ENCODE results near the gene FKTN. TPM values are rescaled to one million over a fixed set of nuclear protein-coding genes. Genes with fewer than 3 reads are reported as not detected.

The FKTN gene
- total and polyA plus RNA-seq, 2 donors (not counting 1 experiment from before 2014, with no cell fraction given), result 5.3 to 16.2 TPM

GRCh38 chr9:105670315-105670714 is 112.4 kb downstream of the FKTN start:
- Mint-ChIP-seq H3K27ac (no peak overlapping the region), H3K4me3 (no peak overlapping the region), H3K27me3 (no peaks in the 10 kb centered on the region), H3K9me3 (ENCODE audit: insufficient read depth) (peaks cover 1% of the 10 kb centered on the region), H3K4me1 (peaks cover 14% of the 10 kb centered on the region)
- Histone ChIP-seq H4K20me1 (ENCODE audit: control insufficient read depth, insufficient read depth, low read length, poor library complexity, severe bottlenecking) (no peaks in the 10 kb centered on the region), H3K4me3 (ENCODE audit: control extremely low read depth in 1 of 5, extremely low read depth in 1 of 5, insufficient read depth in 1 of 5, low read depth in 2 of 5, low read length in 4 of 5) (no peak overlapping the region), H3K79me2 (ENCODE audit: control insufficient read depth, insufficient read depth, low read length) (no peaks in the 10 kb centered on the region), H3K9me3 (ENCODE audit: control extremely low read depth in 1 of 3, control insufficient read depth in 2 of 3, insufficient read depth in 1 of 3, low read length in 2 of 3) (peaks cover 0 to 13% (median 4%) of the 10 kb centered on the region in 3 donors), H3K36me3 (replicated peaks in 1 of 2; ENCODE audit: control extremely low read depth in 1 of 2, control insufficient read depth in 1 of 2, extremely low read depth in 1 of 2, insufficient read depth in 2 of 2, low read length in 1 of 2) (no peaks in the 10 kb centered on the region), H3K27me3 (replicated peaks in 1 of 4; ENCODE audit: control extremely low read depth in 1 of 4, control insufficient read depth in 3 of 4, insufficient read depth in 4 of 4, low read length in 3 of 4) (no peaks in the 10 kb centered on the region), H2AFZ (ENCODE audit: insufficient read depth, low read depth, low read length, poor library complexity, severe bottlenecking) (no peak overlapping the region), H3K9ac (ENCODE audit: low read length) (no peak overlapping the region), H3K4me1 (ENCODE audit: control insufficient read depth in 2 of 2, insufficient read depth in 2 of 2, low read length in 2 of 2) (peaks cover 12 to 16% of the 10 kb centered on the region in 2 donors), H3K4me2 (replicated peaks; ENCODE audit: low read depth, low read length, poor library complexity, severe bottlenecking) (no peak overlapping the region), H3K27ac (ENCODE audit: low read length in 2 of 2) (no peak overlapping the region)
- DNase-seq (no peak), ATAC-seq (ENCODE audit: low read depth) (no peak)
- 100% methylated on average over 1 of the region's 3 CpGs for WGBS (ENCODE audit: insufficient coverage)
- intact Hi-C loops (cut with micrococcal nuclease), result no loop called here
- CTCF ChIA-PET, result no interaction called here
- POLR2A ChIA-PET, result no interaction called here
- TF ChIP-seq, protein P1, sequence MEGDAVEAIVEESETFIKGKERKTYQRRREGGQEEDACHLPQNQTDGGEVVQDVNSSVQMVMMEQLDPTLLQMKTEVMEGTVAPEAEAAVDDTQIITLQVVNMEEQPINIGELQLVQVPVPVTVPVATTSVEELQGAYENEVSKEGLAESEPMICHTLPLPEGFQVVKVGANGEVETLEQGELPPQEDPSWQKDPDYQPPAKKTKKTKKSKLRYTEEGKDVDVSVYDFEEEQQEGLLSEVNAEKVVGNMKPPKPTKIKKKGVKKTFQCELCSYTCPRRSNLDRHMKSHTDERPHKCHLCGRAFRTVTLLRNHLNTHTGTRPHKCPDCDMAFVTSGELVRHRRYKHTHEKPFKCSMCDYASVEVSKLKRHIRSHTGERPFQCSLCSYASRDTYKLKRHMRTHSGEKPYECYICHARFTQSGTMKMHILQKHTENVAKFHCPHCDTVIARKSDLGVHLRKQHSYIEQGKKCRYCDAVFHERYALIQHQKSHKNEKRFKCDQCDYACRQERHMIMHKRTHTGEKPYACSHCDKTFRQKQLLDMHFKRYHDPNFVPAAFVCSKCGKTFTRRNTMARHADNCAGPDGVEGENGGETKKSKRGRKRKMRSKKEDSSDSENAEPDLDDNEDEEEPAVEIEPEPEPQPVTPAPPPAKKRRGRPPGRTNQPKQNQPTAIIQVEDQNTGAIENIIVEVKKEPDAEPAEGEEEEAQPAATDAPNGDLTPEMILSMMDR (IDR thresholded peaks at IDR 0.05), result no peak
- no peak for TF ChIP-seq EZH2 (IDR thresholded peaks at IDR 0.05; ENCODE audit: borderline replicate concordance, insufficient read depth, low read depth, low read length, poor library complexity, severe bottlenecking)

DNA sequence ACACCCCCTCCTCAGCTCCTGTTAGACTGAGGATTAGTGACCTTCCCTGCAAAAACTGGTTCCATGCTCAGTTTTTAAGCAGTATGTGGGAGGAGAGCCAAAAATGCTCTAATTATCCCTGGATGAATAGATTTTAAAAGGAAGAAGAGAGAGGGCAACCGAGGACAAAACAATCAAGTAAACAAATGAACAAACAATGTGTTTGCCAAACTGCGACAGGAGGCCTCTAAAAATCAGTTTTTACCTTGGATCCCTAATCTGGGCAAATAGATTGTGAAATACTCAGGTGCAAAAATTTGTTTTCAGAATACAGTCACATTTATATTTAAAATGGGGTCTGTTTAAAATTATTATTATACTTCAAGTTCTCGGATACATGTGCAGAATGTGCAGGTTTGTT is 112.8 kb downstream of the FKTN start:
- DNase-seq (no peak), ATAC-seq (ENCODE audit: low read depth) (no peak)
- Histone ChIP-seq H3K36me3 (replicated peaks in 1 of 2; ENCODE audit: control extremely low read depth in 1 of 2, control insufficient read depth in 1 of 2, extremely low read depth in 1 of 2, insufficient read depth in 2 of 2, low read length in 1 of 2) (no peaks in the 10 kb centered on the region), H3K4me2 (replicated peaks; ENCODE audit: low read depth, low read length, poor library complexity, severe bottlenecking) (no peak overlapping the region), H3K4me3 (ENCODE audit: control extremely low read depth in 1 of 5, extremely low read depth in 1 of 5, insufficient read depth in 1 of 5, low read depth in 2 of 5, low read length in 4 of 5) (no peak overlapping the region), H3K27me3 (replicated peaks in 1 of 4; ENCODE audit: control extremely low read depth in 1 of 4, control insufficient read depth in 3 of 4, insufficient read depth in 4 of 4, low read length in 3 of 4) (no peaks in the 10 kb centered on the region), H3K4me1 (ENCODE audit: control insufficient read depth in 2 of 2, insufficient read depth in 2 of 2, low read length in 2 of 2) (peaks cover 12 to 16% of the 10 kb centered on the region in 2 donors), H4K20me1 (ENCODE audit: control insufficient read depth, insufficient read depth, low read length, poor library complexity, severe bottlenecking) (no peaks in the 10 kb centered on the region), H3K79me2 (ENCODE audit: control insufficient read depth, insufficient read depth, low read length) (no peaks in the 10 kb centered on the region), H3K27ac (ENCODE audit: low read length in 2 of 2) (no peak overlapping the region), H3K9me3 (ENCODE audit: control extremely low read depth in 1 of 3, control insufficient read depth in 2 of 3, insufficient read depth in 1 of 3, low read length in 2 of 3) (peaks cover 0 to 13% (median 4%) of the 10 kb centered on the region in 3 donors), H3K9ac (ENCODE audit: low read length) (no peak overlapping the region), H2AFZ (ENCODE audit: insufficient read depth, low read depth, low read length, poor library complexity, severe bottlenecking) (no peak overlapping the region)
- no CpG with 5 or more reads among the region's 3 CpGs for WGBS (ENCODE audit: insufficient coverage)
- ChIA-PET POLR2A (no interaction called here), CTCF (interaction anchor here (0.8 to 1.1 kb wide), 2 partner anchors 12 kb away, joined by 3 to 4 read pairs; no protein-coding TSS in a partner anchor)
- peaks cover 14% of the 10 kb centered on the region for H3K4me1 Mint-ChIP-seq
- H3K27me3 Mint-ChIP-seq, result no peaks in the 10 kb centered on the region
- intact Hi-C loops (cut with micrococcal nuclease), result no loop called here
- H3K4me3 Mint-ChIP-seq, result no peak overlapping the region
- no peak overlapping the region for H3K27ac Mint-ChIP-seq
- H3K9me3 Mint-ChIP-seq (ENCODE audit: insufficient read depth), result peaks cover 1% of the 10 kb centered on the region
- TF ChIP-seq EZH2 (IDR thresholded peaks at IDR 0.05; ENCODE audit: borderline replicate concordance, insufficient read depth, low read depth, low read length, poor library complexity, severe bottlenecking), result no peak
- TF ChIP-seq, protein P1 (IDR thresholded peaks at IDR 0.05), result no peak
